Thyroid gland (tissue), 4 donors: ENCODE results near the gene RPL21.
"Not testable (repeated sequence)": the region's sequence is repeated elsewhere in the genome, so short reads cannot be mapped to it uniquely, and the experiment has no call there.

ENCODE experiments used
- POLR2A ChIP-seq, 2 donors: fragments of 450-650 bp; IDR thresholded peaks; one replicate each; pipeline ENCODE4 v1.6.1; 2017; ENCODE audit warnings: antibody characterized with exemption in 2 of 2, mild to moderate bottlenecking in 2 of 2, moderate library complexity in 1 of 2
- TF ChIP-seq, protein P1 (sequence below), 6 experiments: fragments of 200-600 bp in 3 of 6; fragments of 450-650 bp in 3 of 6; sonication (generic) in 3 of 6; IDR thresholded peaks; one replicate each; pipeline ENCODE4 v1.5.1; 2016 to 2019; ENCODE audit warnings: antibody characterized with exemption in 6 of 6, mild to moderate bottlenecking in 2 of 6, inconsistent platforms in 1 of 6, moderate library complexity in 1 of 6

- TF ChIP-seq, protein P1, sequence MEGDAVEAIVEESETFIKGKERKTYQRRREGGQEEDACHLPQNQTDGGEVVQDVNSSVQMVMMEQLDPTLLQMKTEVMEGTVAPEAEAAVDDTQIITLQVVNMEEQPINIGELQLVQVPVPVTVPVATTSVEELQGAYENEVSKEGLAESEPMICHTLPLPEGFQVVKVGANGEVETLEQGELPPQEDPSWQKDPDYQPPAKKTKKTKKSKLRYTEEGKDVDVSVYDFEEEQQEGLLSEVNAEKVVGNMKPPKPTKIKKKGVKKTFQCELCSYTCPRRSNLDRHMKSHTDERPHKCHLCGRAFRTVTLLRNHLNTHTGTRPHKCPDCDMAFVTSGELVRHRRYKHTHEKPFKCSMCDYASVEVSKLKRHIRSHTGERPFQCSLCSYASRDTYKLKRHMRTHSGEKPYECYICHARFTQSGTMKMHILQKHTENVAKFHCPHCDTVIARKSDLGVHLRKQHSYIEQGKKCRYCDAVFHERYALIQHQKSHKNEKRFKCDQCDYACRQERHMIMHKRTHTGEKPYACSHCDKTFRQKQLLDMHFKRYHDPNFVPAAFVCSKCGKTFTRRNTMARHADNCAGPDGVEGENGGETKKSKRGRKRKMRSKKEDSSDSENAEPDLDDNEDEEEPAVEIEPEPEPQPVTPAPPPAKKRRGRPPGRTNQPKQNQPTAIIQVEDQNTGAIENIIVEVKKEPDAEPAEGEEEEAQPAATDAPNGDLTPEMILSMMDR (IDR thresholded peaks at IDR 0.05): not testable (repeated sequence)
- not testable (repeated sequence) for TF ChIP-seq POLR2A (IDR thresholded peaks at IDR 0.05)
Measured at GRCh38 chr13:27300406-27300805, 49.0 kb downstream of the RPL21 start.
